ENCODE measurements around the gene HIGD2B. TPM values are rescaled to one million over a fixed set of nuclear protein-coding genes. Genes with fewer than 3 reads are reported as not detected.
"Not testable (repeated sequence)": the region's sequence is repeated elsewhere in the genome, so short reads cannot be mapped to it uniquely, and the experiment has no call there.

HIGD2B gene
- total and polyA plus RNA-seq, 8 donors, result 0.24 TPM; not detected in 7

DNA sequence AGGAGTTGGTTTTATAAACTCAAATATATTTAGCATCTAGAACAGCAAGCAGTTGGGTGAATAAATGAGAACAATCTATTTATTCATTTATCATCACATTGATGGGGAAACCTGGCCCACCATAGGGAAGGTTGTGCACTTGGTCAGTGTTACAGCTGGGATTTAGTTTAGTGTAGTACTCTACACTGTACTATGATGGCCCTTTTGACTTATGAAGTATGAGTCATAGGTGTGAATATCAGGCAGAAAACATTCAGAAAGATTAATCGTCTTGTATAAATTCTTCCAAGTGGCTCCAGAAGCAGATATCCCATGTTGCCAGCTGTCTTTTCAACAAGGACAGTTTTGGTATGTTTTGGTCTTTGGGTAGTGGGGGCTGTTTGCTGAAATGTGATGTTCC, 38.0 kb upstream of the HIGD2B start:
- no peaks in the 10 kb centered on the region for H3K36me3 ChIP-seq
- intact Hi-C loops (cut with DNase I), result no loop called here
- H3K27ac ChIP-seq, result no peak overlapping the region
- TF ChIP-seq CTCF (IDR thresholded peaks at IDR 0.05), result no peak
- no peak for ATAC-seq
- no peaks in the 10 kb centered on the region for H3K27me3 ChIP-seq
- no peak overlapping the region for H3K4me3 ChIP-seq
- H3K4me1 ChIP-seq, result no peaks in the 10 kb centered on the region
- no peaks in the 10 kb centered on the region for H3K9me3 ChIP-seq
- DNase-seq, result no peak

GRCh38 chr15:72722071-72722696, 36.2 kb upstream of the HIGD2B start:
- peak; percentile 44 to 69 for TF ChIP-seq CTCF (IDR thresholded peaks at IDR 0.05)
- Histone ChIP-seq H3K4me1 (no peaks in the 10 kb centered on the region), H3K36me3 (peaks cover 0 to 13% of the 10 kb centered on the region in 2 donors), H3K4me3 (no peak overlapping the region), H3K9me3 (no peaks in the 10 kb centered on the region), H3K27me3 (no peaks in the 10 kb centered on the region), H3K27ac (no peak overlapping the region)
- intact Hi-C loops (cut with DNase I), result no loop called here
- peak; percentile 80 for ATAC-seq
- DNase-seq, result peak in 3 of 4 donors; percentile 27 to 62 (median 53)

DNA sequence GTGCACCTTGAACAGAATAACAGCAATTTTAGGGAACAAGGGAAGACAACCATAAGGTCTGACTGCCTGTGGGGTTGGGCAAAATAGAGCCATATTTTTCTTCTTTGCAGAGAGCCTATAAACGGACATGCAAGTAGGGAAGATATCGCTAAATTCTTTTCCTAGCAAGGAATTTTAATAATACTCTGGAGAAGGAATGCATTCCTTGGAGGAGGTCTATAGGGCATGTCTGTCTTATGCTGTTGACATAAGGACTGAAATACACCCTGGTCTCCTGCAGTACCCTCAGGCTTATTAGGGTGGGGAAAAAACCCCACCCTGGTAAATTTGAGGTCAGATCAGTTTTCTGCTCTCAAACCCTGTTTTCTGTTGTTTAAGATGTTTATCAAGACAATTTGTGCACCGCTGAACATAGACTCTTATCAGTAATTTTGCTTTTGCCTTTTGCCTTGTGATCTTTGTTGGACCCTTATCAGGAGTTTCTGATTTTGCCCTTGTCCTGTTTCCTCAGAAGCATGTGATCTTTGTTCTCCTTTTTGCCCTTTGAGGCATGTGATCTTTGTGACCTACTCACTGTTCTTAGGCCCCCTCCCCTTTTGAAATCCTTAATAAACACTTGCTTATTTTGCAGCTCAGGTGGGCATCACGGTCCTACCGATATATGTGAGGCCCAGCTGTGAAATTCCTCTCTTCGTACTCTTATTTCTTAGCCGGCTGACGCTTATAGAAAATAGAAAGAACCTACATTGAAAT, 22.7 kb upstream of the HIGD2B start:
- H3K9me3 ChIP-seq; intact Hi-C loops (cut with DNase I); H3K4me1 ChIP-seq; ATAC-seq; H3K27me3 ChIP-seq; H3K4me3 ChIP-seq; H3K36me3 ChIP-seq; DNase-seq; H3K27ac ChIP-seq: not testable (repeated sequence)

DNA sequence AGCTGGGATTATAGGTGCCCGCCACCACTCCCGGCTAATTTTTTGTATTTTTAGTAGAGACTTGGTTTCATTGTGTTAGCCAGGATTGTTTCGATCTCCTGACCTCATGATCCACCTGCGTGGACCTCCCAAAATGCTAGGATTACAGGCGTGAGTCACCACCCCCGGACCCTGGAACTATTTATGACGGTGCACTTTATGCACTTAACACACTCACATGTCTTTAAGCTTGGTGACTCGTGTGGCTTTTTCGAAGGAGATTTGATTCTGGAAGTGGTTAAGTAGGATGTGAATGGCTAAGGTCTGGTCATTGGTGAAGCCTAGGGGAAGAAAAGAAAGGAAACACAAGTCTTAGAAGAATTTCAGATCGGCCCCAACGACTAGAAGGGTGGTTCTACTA, 20.3 kb upstream of the HIGD2B start:
- Histone ChIP-seq H3K27me3 (no peaks in the 10 kb centered on the region), H3K4me1 (no peaks in the 10 kb centered on the region), H3K9me3 (no peaks in the 10 kb centered on the region), H3K27ac (no peak overlapping the region), H3K36me3 (no peaks in the 10 kb centered on the region), H3K4me3 (no peak overlapping the region)
- intact Hi-C loops (cut with DNase I), result no loop called here
- DNase-seq (no peak), ATAC-seq (no peak)
- TF ChIP-seq CTCF (IDR thresholded peaks at IDR 0.05), result no peak

DNA sequence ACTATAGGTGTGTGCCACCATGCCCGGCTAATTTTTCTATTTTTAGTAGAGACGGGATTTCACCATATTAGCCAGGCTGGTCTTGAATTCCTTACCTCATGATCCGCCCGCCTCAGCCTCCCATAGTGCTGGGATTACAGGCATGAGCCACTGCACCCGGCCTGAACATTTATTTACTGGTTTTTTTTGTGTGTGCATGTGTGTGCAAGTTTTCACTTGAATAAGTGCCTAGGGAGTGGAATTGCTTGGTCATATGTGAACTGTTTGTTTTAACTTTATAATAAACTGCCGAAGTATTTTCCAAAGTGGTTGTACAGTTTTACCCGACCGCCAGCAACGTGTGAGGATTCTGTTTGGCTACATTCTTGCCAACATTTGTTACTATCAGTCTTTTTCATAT, 14.1 kb upstream of the HIGD2B start:
- H3K4me3 ChIP-seq, result no peak overlapping the region
- intact Hi-C loops (cut with DNase I), result no loop called here
- TF ChIP-seq CTCF (IDR thresholded peaks at IDR 0.05), result no peak
- ATAC-seq, result no peak
- no peak for DNase-seq
- H3K27ac ChIP-seq, result no peak overlapping the region
- no peaks in the 10 kb centered on the region for H3K9me3 ChIP-seq
- no peaks in the 10 kb centered on the region for H3K27me3 ChIP-seq
- H3K36me3 ChIP-seq, result no peaks in the 10 kb centered on the region
- H3K4me1 ChIP-seq, result no peaks in the 10 kb centered on the region
